Rectal smooth muscle tissue (tissue), 1 donor: Measurements from ENCODE around the gene SPDYE3.
A peak's percentile ranks its signal among the peaks of the same experiment; 100 is the strongest.
"Not testable (repeated sequence)": the region's sequence is repeated elsewhere in the genome, so short reads cannot be mapped to it uniquely, and the experiment has no call there.

Source experiments
- H3K27ac ChIP-seq: one replicate; pipeline ENCODE4 v1.7.0; 2013; ENCODE audit warnings: low read depth, low read length, inconsistent platforms
- H3K27me3 ChIP-seq: one replicate; pipeline ENCODE4 v1.7.0; 2013; ENCODE audit warnings: low read length; ENCODE audit not compliant: control insufficient read depth, insufficient read depth
- H3K36me3 ChIP-seq: one replicate; pipeline ENCODE4 v1.7.0; 2013; ENCODE audit warnings: low read length; ENCODE audit not compliant: control insufficient read depth, insufficient read depth
- H3K4me1 ChIP-seq: one replicate; pipeline ENCODE4 v1.7.0; 2013; ENCODE audit warnings: low read length; ENCODE audit not compliant: control insufficient read depth, insufficient read depth
- H3K4me3 ChIP-seq: one replicate; pipeline ENCODE4 v1.7.0; 2013; ENCODE audit warnings: low read length
- H3K9ac ChIP-seq: one replicate; pipeline ENCODE4 v1.7.0; 2013; ENCODE audit warnings: low read length

The SPDYE3 gene

DNA sequence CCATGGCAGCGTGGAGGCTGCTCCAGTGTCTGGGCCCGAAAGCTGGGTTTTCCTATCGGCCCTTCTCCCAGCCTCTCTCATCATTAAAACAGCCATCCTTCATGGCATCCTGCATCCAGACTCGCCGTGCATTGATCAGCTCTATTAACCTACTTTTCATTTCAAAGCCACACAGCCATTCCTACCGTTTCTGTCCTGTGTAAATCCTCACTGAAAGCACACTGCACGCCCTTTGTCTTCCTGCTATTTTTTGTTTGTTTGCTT lies 8.9 kb upstream of the SPDYE3 start:
- not testable (repeated sequence) for H3K27me3 ChIP-seq, H3K4me1 ChIP-seq, H3K9ac ChIP-seq, H3K36me3 ChIP-seq, H3K4me3 ChIP-seq, H3K27ac ChIP-seq

DNA sequence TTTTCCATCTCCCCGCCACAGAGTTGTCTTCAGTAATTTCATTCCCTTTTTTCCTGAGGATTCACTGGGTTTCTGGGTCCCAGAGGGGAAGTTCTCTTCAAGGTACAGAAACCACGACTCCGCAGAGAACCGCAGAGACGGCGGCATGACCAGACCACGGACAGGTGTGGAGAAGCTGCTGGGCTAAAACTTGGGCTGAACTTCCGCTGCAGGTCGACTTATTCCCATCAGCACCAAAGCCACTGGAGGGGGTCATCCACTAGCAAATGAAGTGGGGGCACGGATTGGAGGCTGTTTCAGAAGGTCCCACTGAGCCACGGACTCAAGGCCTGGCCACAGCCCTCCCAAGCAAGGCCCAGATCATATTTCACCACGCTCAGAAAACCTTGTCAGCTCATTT lies 3.0 kb upstream of the SPDYE3 start:
- not testable (repeated sequence) for H3K4me1 ChIP-seq, H3K27ac ChIP-seq, H3K9ac ChIP-seq, H3K4me3 ChIP-seq, H3K27me3 ChIP-seq, H3K36me3 ChIP-seq

DNA sequence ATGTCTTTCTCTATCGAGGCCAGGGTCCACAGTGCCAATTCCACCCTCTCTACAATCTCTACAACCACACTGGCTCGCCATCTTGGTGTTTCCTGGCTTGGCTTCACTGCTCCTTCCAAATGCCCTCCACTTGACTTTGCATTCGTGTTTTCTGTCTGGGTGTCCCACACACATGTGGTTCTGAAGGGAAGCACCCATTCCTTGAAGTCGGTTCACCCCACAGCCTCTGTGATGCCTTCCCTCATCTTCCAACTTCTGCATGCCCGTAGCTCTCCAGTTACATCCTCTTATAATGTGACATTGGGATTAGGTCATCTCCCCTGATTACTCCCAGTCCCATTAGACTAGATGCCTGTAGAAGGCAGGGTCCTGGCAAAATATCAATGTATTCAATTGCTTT lies 10.8 kb downstream of the SPDYE3 start:
- H3K27me3 ChIP-seq, H3K36me3 ChIP-seq, H3K27ac ChIP-seq, H3K9ac ChIP-seq, H3K4me1 ChIP-seq, H3K4me3 ChIP-seq: not testable (repeated sequence)

DNA sequence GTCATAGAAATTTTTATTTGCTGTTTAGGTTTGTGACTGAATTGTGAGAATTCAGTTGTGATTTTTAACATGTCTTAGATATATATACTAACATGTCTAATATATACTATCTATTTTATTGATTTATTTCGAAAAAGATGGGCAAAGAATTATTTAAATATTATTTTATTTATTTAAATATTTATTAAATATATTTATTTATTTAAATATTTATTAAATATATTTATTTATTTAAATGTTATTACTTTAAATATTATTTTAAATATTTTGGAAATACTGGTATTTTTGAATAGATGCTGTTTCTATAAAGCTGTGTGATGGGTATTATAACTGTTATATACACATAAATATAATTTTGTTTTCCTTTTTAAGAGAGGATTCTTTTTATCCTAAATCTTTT lies 14.1 kb downstream of the SPDYE3 start:
- H3K4me1 ChIP-seq, H3K36me3 ChIP-seq, H3K27ac ChIP-seq, H3K27me3 ChIP-seq, H3K9ac ChIP-seq, H3K4me3 ChIP-seq: not testable (repeated sequence)

DNA sequence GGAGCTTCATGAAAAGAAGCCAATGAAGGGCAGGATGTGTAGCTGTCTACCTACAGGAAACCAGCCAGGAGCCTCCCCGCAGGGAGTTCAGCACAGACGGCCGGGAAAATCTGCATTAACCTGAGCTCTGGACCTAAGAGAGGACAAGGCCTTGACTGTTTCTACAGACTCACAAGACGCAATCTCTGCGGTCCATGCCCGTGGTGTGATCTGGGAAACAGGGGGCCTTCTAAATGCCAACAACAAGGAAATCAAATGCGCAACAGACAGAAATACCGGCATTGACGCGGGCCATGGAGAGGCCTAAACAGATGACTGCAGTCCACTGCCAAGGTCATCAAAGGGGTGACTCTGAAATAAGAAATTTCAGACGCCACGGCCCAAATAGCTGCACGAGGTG lies 16.7 kb downstream of the SPDYE3 start:
- not testable (repeated sequence) for H3K27ac ChIP-seq, H3K27me3 ChIP-seq, H3K36me3 ChIP-seq

DNA sequence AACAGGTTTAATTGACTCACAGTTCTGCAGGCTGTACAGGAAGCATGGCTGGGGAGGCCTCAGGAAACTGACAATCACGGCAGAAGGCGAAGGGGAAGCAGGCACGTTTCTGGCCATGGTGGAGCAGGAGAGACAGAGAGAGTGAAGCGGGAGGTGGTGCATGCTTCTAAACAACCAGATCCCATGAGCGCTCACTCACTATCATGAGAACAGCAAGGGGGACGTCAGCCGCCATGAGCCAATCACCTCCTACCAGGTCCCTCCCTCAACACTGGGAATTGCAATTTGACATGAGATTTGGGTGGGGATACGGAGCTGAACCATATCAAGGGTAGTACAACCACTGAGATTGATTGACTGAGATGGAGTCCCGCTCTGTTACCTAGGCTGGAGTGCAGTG lies 18.2 kb downstream of the SPDYE3 start:
- not testable (repeated sequence) for H3K27me3 ChIP-seq, H3K36me3 ChIP-seq, H3K27ac ChIP-seq, H3K4me1 ChIP-seq, H3K9ac ChIP-seq, H3K4me3 ChIP-seq

More for the DNA sequence above, 16.7 kb downstream of the SPDYE3 start:
- H3K4me3 ChIP-seq, H3K4me1 ChIP-seq, H3K9ac ChIP-seq: not testable (repeated sequence)

DNA sequence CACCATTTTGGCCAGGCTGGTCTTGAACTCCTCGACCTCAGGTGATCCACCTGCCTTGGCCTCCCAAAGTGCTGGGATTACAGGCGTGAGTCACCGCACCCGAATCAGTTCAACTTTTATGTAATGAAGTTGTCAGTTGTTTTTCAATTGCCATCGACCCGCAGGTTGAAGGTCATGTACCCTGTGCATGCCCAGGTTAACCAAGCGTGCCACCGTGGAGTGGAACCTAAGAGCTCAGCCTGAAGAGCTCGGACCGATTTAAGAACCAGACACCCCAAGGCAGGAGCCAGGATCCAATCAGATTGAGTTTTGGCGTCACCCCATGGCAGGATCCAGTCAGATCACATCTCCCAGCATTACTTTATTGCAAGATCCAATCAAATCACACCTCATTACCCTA lies 19.4 kb downstream of the SPDYE3 start:
- H3K4me1 ChIP-seq, H3K4me3 ChIP-seq, H3K9ac ChIP-seq, H3K27ac ChIP-seq, H3K36me3 ChIP-seq, H3K27me3 ChIP-seq: not testable (repeated sequence)

DNA sequence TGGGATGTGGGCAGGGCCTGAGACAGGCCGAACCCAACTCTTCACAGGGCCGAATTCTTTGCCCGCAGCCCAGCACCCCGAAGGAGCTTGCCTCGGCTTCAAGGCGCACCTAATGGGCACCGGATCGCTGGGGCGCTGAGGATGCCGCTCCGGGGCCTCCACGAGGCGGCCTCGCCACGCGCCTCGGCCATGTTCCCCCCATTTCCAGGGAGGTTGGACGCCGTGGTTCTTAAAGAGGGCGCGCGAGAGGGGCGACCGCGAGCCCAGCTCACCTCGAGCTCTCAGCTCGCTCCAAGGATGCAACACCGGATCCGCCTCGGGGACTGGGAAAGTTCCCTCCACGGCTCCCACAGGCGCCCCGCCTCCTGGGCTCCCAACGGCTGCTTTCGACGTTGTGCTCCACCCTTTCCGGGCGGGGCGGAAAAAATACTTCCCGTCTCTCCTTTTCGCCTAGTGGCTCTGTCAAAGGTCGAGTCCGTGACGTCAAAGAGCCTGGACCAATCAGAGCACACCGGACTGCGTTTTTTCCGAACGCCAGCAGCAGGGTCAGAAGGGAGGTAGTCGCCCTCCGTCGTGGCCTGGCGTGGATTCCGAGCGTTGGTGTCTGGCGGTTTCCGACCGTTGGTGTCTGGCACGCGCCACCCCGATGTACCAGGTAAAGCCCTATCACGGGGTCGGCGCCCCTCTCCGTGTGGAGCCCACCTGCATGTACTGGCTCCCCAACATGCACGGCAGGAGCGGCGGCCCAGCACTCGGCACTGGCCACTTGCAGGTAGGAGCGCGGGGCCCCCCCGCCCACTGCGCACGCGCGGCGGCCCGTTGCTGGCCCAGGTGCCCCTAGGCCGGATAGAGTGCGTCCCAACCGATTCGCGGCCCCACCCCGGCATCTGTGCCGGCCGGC lies 28.3 kb downstream of the SPDYE3 start:
- H3K27ac ChIP-seq, result peak overlapping the region; percentile 91
- peak overlapping the region; percentile 82 for H3K4me3 ChIP-seq
- H3K9ac ChIP-seq, result peak overlapping the region; percentile 56
- H3K4me1 ChIP-seq, H3K36me3 ChIP-seq, H3K27me3 ChIP-seq: not testable (repeated sequence)

DNA sequence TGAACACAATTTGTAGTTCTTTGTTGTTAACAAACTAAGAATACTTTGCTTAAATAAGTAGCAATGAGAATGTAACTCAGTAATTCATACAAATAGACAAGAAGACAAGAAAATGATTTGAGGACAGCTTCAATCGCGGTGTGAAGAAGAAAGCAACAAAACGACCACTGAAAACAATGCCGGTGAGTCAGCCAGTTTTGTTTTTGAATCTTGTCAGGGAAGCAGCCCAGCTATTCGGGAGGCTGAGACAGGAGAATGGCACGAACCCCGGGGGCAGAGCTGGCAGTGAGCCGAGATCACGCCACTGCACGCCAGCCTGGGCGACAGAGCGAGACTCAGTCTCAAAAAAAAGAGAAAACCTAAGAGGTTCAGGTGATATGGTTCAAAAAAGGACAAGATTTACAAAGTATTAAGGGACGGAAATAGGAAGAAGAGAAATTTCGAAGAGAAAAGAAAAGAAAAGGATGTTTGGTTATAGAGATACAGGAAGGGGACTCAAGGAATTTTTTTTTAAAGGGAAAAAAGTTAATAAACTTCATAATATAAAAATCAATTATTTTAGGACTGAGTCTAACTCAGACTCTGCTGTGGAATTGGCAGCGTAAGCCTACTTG lies 30.7 kb downstream of the SPDYE3 start:
- not testable (repeated sequence) for H3K27me3 ChIP-seq, H3K4me1 ChIP-seq, H3K9ac ChIP-seq, H3K36me3 ChIP-seq, H3K4me3 ChIP-seq, H3K27ac ChIP-seq

DNA sequence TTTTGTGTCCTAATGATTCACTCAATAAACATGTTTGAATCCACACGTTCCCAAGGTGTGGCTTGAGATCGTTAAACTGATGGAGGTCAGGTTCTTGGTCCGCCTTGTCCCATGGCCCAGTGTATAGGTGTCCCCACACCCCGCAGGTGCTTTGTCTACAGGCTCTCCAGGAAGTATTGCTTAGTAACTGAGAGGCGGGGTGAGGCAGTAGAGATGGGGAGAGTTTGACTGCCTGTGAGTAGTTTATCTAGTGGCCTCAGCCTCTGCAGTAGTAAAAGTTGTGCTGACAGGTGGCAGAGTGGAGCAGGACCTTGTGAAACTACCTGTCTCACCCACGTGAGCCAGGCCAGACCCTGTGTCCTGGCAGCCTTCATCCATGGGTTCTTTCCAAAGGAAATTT lies 33.8 kb downstream of the SPDYE3 start:
- H3K27ac ChIP-seq, H3K27me3 ChIP-seq, H3K4me1 ChIP-seq, H3K4me3 ChIP-seq, H3K36me3 ChIP-seq, H3K9ac ChIP-seq: not testable (repeated sequence)

DNA sequence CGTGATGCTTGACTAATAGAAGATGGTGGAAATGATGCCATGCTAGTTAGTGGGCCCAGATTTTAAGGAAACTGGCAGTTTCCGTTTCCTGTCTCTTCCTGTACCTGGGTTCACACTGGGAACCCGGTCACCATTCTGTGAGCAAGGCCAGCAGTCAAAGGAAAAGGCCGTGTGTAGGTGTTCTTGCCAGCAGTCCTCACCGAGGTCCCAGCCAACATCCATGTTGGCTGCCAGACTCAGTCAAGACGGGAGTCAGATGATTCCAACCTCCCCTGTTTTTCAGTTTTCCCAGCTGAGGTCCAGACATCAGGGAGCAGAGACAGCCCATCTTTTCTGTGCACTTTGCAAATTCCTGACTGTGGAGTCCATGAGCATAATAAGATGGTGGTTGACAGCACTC lies 35.3 kb downstream of the SPDYE3 start:
- H3K9ac ChIP-seq, result no peak overlapping the region
- H3K4me1 ChIP-seq, result peaks cover 3% of the 10 kb centered on the region
- H3K36me3 ChIP-seq, result peaks cover 14% of the 10 kb centered on the region
- H3K4me3 ChIP-seq, result no peak overlapping the region
- H3K27ac ChIP-seq, result no peak overlapping the region
- H3K27me3 ChIP-seq, result no peaks in the 10 kb centered on the region

DNA sequence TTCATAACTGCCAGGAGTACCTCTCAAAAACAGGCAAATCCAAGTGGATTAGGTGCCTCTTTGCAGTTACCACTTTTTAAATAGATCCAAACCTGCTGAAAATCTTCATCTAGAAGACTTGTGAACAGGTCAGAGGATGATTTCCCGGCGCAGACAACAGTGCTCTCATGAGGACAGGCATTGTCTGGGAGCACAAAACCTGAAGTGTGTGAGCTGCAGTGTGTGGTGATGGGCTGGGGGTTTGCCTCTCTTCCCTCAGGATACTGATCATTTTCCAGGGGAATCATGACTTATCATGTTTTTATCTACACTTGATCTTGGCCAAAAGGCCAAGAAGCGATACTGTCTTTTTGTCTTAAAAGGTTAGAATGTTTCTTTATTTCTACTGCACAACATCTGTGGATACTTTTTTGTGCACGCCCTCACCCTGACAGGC lies 36.6 kb downstream of the SPDYE3 start:
- not testable (repeated sequence) for H3K4me1 ChIP-seq, H3K9ac ChIP-seq, H3K4me3 ChIP-seq, H3K27ac ChIP-seq, H3K27me3 ChIP-seq
- H3K36me3 ChIP-seq, result peaks cover 14% of the 10 kb centered on the region

DNA sequence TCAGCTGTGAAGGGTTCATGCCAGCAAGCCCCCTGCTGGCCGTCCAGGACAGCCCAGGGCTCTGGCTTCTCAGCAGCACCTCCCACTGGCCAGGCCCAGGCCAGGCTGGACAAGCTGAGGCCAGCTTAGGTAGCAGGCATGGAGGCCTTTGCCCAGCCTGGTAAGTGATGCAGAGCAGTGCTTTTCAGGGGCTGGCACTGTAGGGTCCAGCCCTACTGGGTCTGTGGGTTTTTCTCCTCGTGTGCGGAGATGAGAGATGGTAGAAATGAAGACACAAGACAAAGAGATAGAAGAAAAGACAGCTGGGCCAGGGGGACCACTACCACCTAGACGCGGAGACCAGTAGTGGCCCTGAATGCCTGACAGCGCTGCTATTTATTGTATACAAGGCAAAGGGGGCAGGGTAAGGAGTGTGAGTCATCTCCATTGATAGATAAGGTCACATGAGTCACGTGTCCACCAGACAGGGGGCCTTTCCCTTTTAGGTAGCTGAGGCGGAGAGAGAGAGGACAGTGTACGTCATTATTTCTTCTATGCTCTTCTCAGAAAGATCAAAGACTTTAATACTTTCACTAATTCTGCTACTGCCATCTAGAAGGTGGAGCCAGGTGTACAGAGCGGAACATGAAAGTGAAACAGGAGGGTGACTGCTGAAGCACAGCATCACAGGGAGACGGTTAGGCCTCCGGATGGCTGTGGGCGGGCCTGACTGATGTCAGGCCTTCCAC lies 37.2 kb downstream of the SPDYE3 start:
- not testable (repeated sequence) for H3K27me3 ChIP-seq, H3K9ac ChIP-seq, H3K4me1 ChIP-seq, H3K4me3 ChIP-seq
- peak overlapping the region; percentile 37 for H3K27ac ChIP-seq
- peaks cover 17% of the 10 kb centered on the region for H3K36me3 ChIP-seq
